Measurements from ENCODE around the gene STK32B.
A peak's percentile ranks its signal among the peaks of the same experiment; 100 is the strongest.
"Not testable (repeated sequence)": the region's sequence is repeated elsewhere in the genome, so short reads cannot be mapped to it uniquely, and the experiment has no call there.

Gene STK32B
- total RNA-seq = 0 to 0.11 (median 0) reads per million in 9 experiments

- DNase-seq = no peak
- ATAC-seq (replicated peaks) = peak; percentile 21
- Mint-ChIP-seq H3K9me3 (peaks cover 0 to 1% of the 10 kb centered on the region in 2 donors), H3K4me1 (ENCODE audit: low read depth in 2 of 2) (peaks cover 7 to 10% of the 10 kb centered on the region in 2 donors), H3K27me3 (peaks cover 61 to 92% of the 10 kb centered on the region in 2 donors), H3K27ac (no peak within 1 kb of the TSS), H3K4me3 (peak within 1 kb of the TSS; percentile 69 to 79), H3K36me3 (ENCODE audit: insufficient read depth) (no peaks in the 10 kb centered on the region)
Measured at GRCh38 chr4:5051278-5052203, at the start of gene STK32B. Gene STK32B, plus strand, starts transcription at chr4:5051480.

- H3K4me3 Mint-ChIP-seq; H3K36me3 Mint-ChIP-seq (ENCODE audit: insufficient read depth); ATAC-seq (replicated peaks); H3K27ac Mint-ChIP-seq; DNase-seq; H3K9me3 Mint-ChIP-seq; H3K4me1 Mint-ChIP-seq (ENCODE audit: low read depth in 2 of 2): not testable (repeated sequence)
- peaks cover 55 to 61% of the 10 kb centered on the region in 2 donors for H3K27me3 Mint-ChIP-seq
Measured at GRCh38 chr4:5001641-5002040, 49.6 kb upstream of the STK32B start.

GRCh38 chr4:5003372-5003857 lies 47.9 kb upstream of the STK32B start:
- DNase-seq = no peak
- no peak overlapping the region for H3K4me3 Mint-ChIP-seq
- H3K4me1 Mint-ChIP-seq (ENCODE audit: low read depth in 2 of 2) = no peaks in the 10 kb centered on the region
- peaks cover 55 to 61% of the 10 kb centered on the region in 2 donors for H3K27me3 Mint-ChIP-seq
- ATAC-seq (replicated peaks) = no peak
- no peak overlapping the region for H3K27ac Mint-ChIP-seq
- no peaks in the 10 kb centered on the region for H3K9me3 Mint-ChIP-seq
- H3K36me3 Mint-ChIP-seq (ENCODE audit: insufficient read depth) = no peaks in the 10 kb centered on the region

GRCh38 chr4:5003918-5004317 lies 47.4 kb upstream of the STK32B start:
- DNase-seq (no peak), ATAC-seq (replicated peaks) (no peak)
- no peaks in the 10 kb centered on the region for H3K4me1 Mint-ChIP-seq (ENCODE audit: low read depth in 2 of 2)
- H3K36me3 Mint-ChIP-seq (ENCODE audit: insufficient read depth) = no peaks in the 10 kb centered on the region
- no peaks in the 10 kb centered on the region for H3K9me3 Mint-ChIP-seq
- no peak overlapping the region for H3K27ac Mint-ChIP-seq
- no peak overlapping the region for H3K4me3 Mint-ChIP-seq
- H3K27me3 Mint-ChIP-seq = peaks cover 55 to 57% of the 10 kb centered on the region in 2 donors

GRCh38 chr4:5004496-5004895 lies 46.8 kb upstream of the STK32B start:
- Mint-ChIP-seq H3K27ac (no peak overlapping the region), H3K4me3 (no peak overlapping the region), H3K36me3 (ENCODE audit: insufficient read depth) (no peaks in the 10 kb centered on the region), H3K4me1 (ENCODE audit: low read depth in 2 of 2) (no peaks in the 10 kb centered on the region), H3K27me3 (peaks cover 52 to 53% of the 10 kb centered on the region in 2 donors), H3K9me3 (no peaks in the 10 kb centered on the region)
- ATAC-seq (replicated peaks) = no peak
- no peak for DNase-seq

GRCh38 chr4:5006932-5007331 lies 44.3 kb upstream of the STK32B start:
- DNase-seq; H3K9me3 Mint-ChIP-seq; H3K4me1 Mint-ChIP-seq (ENCODE audit: low read depth in 2 of 2); H3K27ac Mint-ChIP-seq; H3K36me3 Mint-ChIP-seq (ENCODE audit: insufficient read depth); ATAC-seq (replicated peaks); H3K4me3 Mint-ChIP-seq: not testable (repeated sequence)
- H3K27me3 Mint-ChIP-seq = peaks cover 53% of the 10 kb centered on the region in 2 donors

GRCh38 chr4:5009796-5010195 lies 41.5 kb upstream of the STK32B start:
- DNase-seq (no peak), ATAC-seq (replicated peaks) (no peak)
- no peaks in the 10 kb centered on the region for H3K36me3 Mint-ChIP-seq (ENCODE audit: insufficient read depth)
- H3K9me3 Mint-ChIP-seq = no peaks in the 10 kb centered on the region
- H3K4me1 Mint-ChIP-seq (ENCODE audit: low read depth in 2 of 2) = no peaks in the 10 kb centered on the region
- H3K4me3 Mint-ChIP-seq = no peak overlapping the region
- no peak overlapping the region for H3K27ac Mint-ChIP-seq
- peaks cover 41% of the 10 kb centered on the region in 2 donors for H3K27me3 Mint-ChIP-seq

GRCh38 chr4:5010984-5011383 lies 40.3 kb upstream of the STK32B start:
- ATAC-seq (replicated peaks) (no peak), DNase-seq (no peak)
- H3K27ac Mint-ChIP-seq = no peak overlapping the region
- H3K27me3 Mint-ChIP-seq = peaks cover 35 to 44% of the 10 kb centered on the region in 2 donors
- no peaks in the 10 kb centered on the region for H3K9me3 Mint-ChIP-seq
- H3K4me1 Mint-ChIP-seq (ENCODE audit: low read depth in 2 of 2) = no peaks in the 10 kb centered on the region
- no peaks in the 10 kb centered on the region for H3K36me3 Mint-ChIP-seq (ENCODE audit: insufficient read depth)
- H3K4me3 Mint-ChIP-seq = no peak overlapping the region

GRCh38 chr4:5012244-5012898 lies 38.9 kb upstream of the STK32B start:
- Mint-ChIP-seq H3K36me3 (ENCODE audit: insufficient read depth) (no peaks in the 10 kb centered on the region), H3K27ac (no peak overlapping the region), H3K4me1 (ENCODE audit: low read depth in 2 of 2) (no peaks in the 10 kb centered on the region), H3K27me3 (peaks cover 48 to 57% of the 10 kb centered on the region in 2 donors), H3K9me3 (no peaks in the 10 kb centered on the region), H3K4me3 (no peak overlapping the region)
- DNase-seq (no peak), ATAC-seq (replicated peaks) (no peak)

GRCh38 chr4:5012958-5013357 lies 38.3 kb upstream of the STK32B start:
- Mint-ChIP-seq H3K9me3 (no peaks in the 10 kb centered on the region), H3K36me3 (ENCODE audit: insufficient read depth) (no peaks in the 10 kb centered on the region), H3K4me3 (no peak overlapping the region), H3K27ac (no peak overlapping the region), H3K27me3 (peaks cover 48 to 63% of the 10 kb centered on the region in 2 donors), H3K4me1 (ENCODE audit: low read depth in 2 of 2) (no peaks in the 10 kb centered on the region)
- no peak for DNase-seq
- ATAC-seq (replicated peaks) = no peak

GRCh38 chr4:5014007-5014682 lies 37.1 kb upstream of the STK32B start:
- H3K9me3 Mint-ChIP-seq = no peaks in the 10 kb centered on the region
- H3K27me3 Mint-ChIP-seq = peaks cover 46 to 73% of the 10 kb centered on the region in 2 donors
- peaks cover 0 to 1% of the 10 kb centered on the region in 2 donors for H3K4me1 Mint-ChIP-seq (ENCODE audit: low read depth in 2 of 2)
- no peak for ATAC-seq (replicated peaks)
- DNase-seq = no peak
- no peaks in the 10 kb centered on the region for H3K36me3 Mint-ChIP-seq (ENCODE audit: insufficient read depth)
- no peak overlapping the region for H3K4me3 Mint-ChIP-seq
- no peak overlapping the region for H3K27ac Mint-ChIP-seq

GRCh38 chr4:5018096-5018495 lies 33.2 kb upstream of the STK32B start:
- ATAC-seq (replicated peaks) (no peak), DNase-seq (no peak)
- H3K4me1 Mint-ChIP-seq (ENCODE audit: low read depth in 2 of 2) = peaks cover 0 to 1% of the 10 kb centered on the region in 2 donors
- no peaks in the 10 kb centered on the region for H3K36me3 Mint-ChIP-seq (ENCODE audit: insufficient read depth)
- no peak overlapping the region for H3K27ac Mint-ChIP-seq
- H3K9me3 Mint-ChIP-seq = no peaks in the 10 kb centered on the region
- H3K27me3 Mint-ChIP-seq = peaks cover 31 to 81% of the 10 kb centered on the region in 2 donors
- H3K4me3 Mint-ChIP-seq = no peak overlapping the region

- Mint-ChIP-seq H3K9me3 (no peaks in the 10 kb centered on the region), H3K27me3 (peaks cover 26 to 80% of the 10 kb centered on the region in 2 donors), H3K4me1 (ENCODE audit: low read depth in 2 of 2) (peaks cover 0 to 1% of the 10 kb centered on the region in 2 donors), H3K27ac (no peak overlapping the region), H3K4me3 (no peak overlapping the region), H3K36me3 (ENCODE audit: insufficient read depth) (no peaks in the 10 kb centered on the region)
- ATAC-seq (replicated peaks) = no peak
- no peak for DNase-seq
Measured at GRCh38 chr4:5018603-5019002, 32.7 kb upstream of the STK32B start.
